Caco-2 (cell line): Measurements from ENCODE around the gene GINS2. TPM values are rescaled to one million over a fixed set of nuclear protein-coding genes. Genes with fewer than 3 reads are reported as not detected.

Experiments
- BruUV-seq: library from RNA; stranded (reverse); fragments of 400-500 nt; replicated peaks from 2 replicates; lab custom pipeline; 2021; lab: Mats Ljungman, UMichigan
- CTCF ChIA-PET: fragments of 300-600 bp; sonication (Branson Sonifier 250); formaldehyde crosslinking; loops from one replicate; lab custom pipeline; 2022; ENCODE audit warnings: antibody characterized with exemption; lab: Charles Lee
- POLR2A ChIA-PET: fragments of 300-600 bp; sonication (Branson Sonifier 250); formaldehyde crosslinking; loops from one replicate; lab custom pipeline; 2022; ENCODE audit warnings: antibody characterized with exemption; lab: Charles Lee
- DNase-seq, 2 experiments: peaks; one replicate each; pipeline versions ENCODE4 v3.0.0 to v3.0.0-alpha.2; 2020 to 2022
- H3K27me3 ChIP-seq: replicated peaks from 2 replicates; pipeline ENCODE4 v1.6.0; 2011; ENCODE audit warnings: low read length; ENCODE audit not compliant: control insufficient read depth, insufficient read depth
- H3K36me3 ChIP-seq: 2 replicates; pipeline ENCODE4 v1.5.1; 2011; ENCODE audit warnings: low read length; ENCODE audit not compliant: control insufficient read depth, insufficient read depth
- H3K4me1 ChIP-seq: fragments of 250-450 bp; sonication (Bioruptor Pico); 2 replicates; pipeline ENCODE4 v1.5.1; 2020; ENCODE audit warnings: mild to moderate bottlenecking
- H3K4me3 ChIP-seq: 2 replicates; pipeline ENCODE4 v1.5.1; 2011; ENCODE audit warnings: low read depth, mild to moderate bottlenecking, control low read depth, low read length
- H3K9me3 ChIP-seq: fragments of 250-450 bp; sonication (Bioruptor Pico); 2 replicates; pipeline ENCODE4 v1.5.1; 2020; ENCODE audit warnings: mild to moderate bottlenecking, moderate library complexity
- H3K27ac Mint-ChIP-seq: one replicate; pipeline ENCODE4 v1.8.0; 2022; ENCODE audit warnings: mixed read lengths; ENCODE audit not compliant: unreplicated experiment
- H3K27me3 Mint-ChIP-seq: one replicate; pipeline ENCODE4 v1.8.0; 2022; ENCODE audit warnings: mixed read lengths; ENCODE audit not compliant: insufficient read depth, unreplicated experiment
- H3K36me3 Mint-ChIP-seq: one replicate; pipeline ENCODE4 v1.8.0; 2022; ENCODE audit warnings: mild to moderate bottlenecking, mixed read lengths; ENCODE audit not compliant: insufficient read depth, unreplicated experiment
- H3K4me1 Mint-ChIP-seq: one replicate; pipeline ENCODE4 v1.8.0; 2022; ENCODE audit warnings: low read depth, mixed read lengths; ENCODE audit not compliant: unreplicated experiment
- H3K4me3 Mint-ChIP-seq: one replicate; pipeline ENCODE4 v1.8.0; 2022; ENCODE audit warnings: mild to moderate bottlenecking, moderate library complexity, mixed read lengths; ENCODE audit not compliant: unreplicated experiment
- H3K9me3 Mint-ChIP-seq: one replicate; pipeline ENCODE4 v1.8.0; 2022; ENCODE audit warnings: mixed read lengths; ENCODE audit not compliant: unreplicated experiment
- intact Hi-C: fragments of 100-400 bp; cut with micrococcal nuclease; formaldehyde crosslinking; loops from one replicate; pipeline ENCODE4 v1.10.0; 2022; ENCODE audit not compliant: unreplicated experiment
- total RNA-seq: library from RNA; stranded (reverse); gene quantifications from 2 replicates; pipeline ENCODE4 v1.2.3, GENCODE V29; 2022
- TF ChIP-seq, protein P1 (sequence below), 2 experiments: fragments of 200-600 bp in 1 of 2; IDR thresholded peaks; 1 replicate in 1 of 2; 2 replicates in 1 of 2; pipeline versions ENCODE4 v1.5.1 to v1.8.0; 2011 to 2022; ENCODE audit warnings: antibody characterized with exemption in 1 of 2, control low read depth in 1 of 2, inconsistent platforms in 1 of 2, low read depth in 1 of 2, low read length in 1 of 2, mild to moderate bottlenecking in 1 of 2, moderate library complexity in 1 of 2; ENCODE audit not compliant: insufficient read depth in 1 of 2, severe bottlenecking in 1 of 2, unreplicated experiment in 1 of 2

Gene GINS2
- total RNA-seq, 1 experiment from 2014 or later = 62.9 TPM

DNA sequence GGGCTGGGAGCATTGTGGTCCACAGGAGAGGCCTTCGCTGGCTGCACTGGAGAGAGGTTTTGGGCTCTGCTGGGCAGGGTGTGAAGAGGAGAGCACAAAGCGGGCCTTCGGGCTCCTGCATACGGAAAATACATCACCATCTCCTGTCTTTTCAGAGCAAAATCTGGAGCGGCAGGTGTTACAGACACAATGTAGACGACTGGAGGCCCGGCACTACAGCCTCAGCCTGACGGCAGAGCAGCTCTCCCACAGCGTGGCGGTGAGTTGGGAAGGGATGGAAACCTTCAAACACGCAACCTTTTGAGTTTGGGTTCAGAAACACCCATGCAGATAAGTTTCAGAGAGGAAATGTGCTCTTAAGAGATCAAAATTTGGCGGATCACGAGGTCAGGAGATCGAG is 17.9 kb downstream of the GINS2 start:
- ChIA-PET CTCF (no interaction called here), POLR2A (no interaction called here)
- Mint-ChIP-seq H3K4me3 (no peak overlapping the region), H3K27me3 (no peaks in the 10 kb centered on the region), H3K27ac (no peak overlapping the region), H3K36me3 (peaks cover 100% of the 10 kb centered on the region), H3K9me3 (no peaks in the 10 kb centered on the region), H3K4me1 (no peaks in the 10 kb centered on the region)
- Histone ChIP-seq H3K4me1 (no peaks in the 10 kb centered on the region), H3K4me3 (no peak overlapping the region), H3K27me3 (no peaks in the 10 kb centered on the region), H3K36me3 (peaks cover 22% of the 10 kb centered on the region), H3K9me3 (no peaks in the 10 kb centered on the region)
- intact Hi-C loops = no loop called here
- no peak for DNase-seq
- TF ChIP-seq, protein P1, sequence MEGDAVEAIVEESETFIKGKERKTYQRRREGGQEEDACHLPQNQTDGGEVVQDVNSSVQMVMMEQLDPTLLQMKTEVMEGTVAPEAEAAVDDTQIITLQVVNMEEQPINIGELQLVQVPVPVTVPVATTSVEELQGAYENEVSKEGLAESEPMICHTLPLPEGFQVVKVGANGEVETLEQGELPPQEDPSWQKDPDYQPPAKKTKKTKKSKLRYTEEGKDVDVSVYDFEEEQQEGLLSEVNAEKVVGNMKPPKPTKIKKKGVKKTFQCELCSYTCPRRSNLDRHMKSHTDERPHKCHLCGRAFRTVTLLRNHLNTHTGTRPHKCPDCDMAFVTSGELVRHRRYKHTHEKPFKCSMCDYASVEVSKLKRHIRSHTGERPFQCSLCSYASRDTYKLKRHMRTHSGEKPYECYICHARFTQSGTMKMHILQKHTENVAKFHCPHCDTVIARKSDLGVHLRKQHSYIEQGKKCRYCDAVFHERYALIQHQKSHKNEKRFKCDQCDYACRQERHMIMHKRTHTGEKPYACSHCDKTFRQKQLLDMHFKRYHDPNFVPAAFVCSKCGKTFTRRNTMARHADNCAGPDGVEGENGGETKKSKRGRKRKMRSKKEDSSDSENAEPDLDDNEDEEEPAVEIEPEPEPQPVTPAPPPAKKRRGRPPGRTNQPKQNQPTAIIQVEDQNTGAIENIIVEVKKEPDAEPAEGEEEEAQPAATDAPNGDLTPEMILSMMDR (IDR thresholded peaks at IDR 0.05; ENCODE audit: insufficient read depth in 1 of 2, low read depth in 1 of 2, low read length in 1 of 2, severe bottlenecking in 1 of 2, unreplicated experiment in 1 of 2) = no peak
- BruUV-seq = no TSS peak

DNA sequence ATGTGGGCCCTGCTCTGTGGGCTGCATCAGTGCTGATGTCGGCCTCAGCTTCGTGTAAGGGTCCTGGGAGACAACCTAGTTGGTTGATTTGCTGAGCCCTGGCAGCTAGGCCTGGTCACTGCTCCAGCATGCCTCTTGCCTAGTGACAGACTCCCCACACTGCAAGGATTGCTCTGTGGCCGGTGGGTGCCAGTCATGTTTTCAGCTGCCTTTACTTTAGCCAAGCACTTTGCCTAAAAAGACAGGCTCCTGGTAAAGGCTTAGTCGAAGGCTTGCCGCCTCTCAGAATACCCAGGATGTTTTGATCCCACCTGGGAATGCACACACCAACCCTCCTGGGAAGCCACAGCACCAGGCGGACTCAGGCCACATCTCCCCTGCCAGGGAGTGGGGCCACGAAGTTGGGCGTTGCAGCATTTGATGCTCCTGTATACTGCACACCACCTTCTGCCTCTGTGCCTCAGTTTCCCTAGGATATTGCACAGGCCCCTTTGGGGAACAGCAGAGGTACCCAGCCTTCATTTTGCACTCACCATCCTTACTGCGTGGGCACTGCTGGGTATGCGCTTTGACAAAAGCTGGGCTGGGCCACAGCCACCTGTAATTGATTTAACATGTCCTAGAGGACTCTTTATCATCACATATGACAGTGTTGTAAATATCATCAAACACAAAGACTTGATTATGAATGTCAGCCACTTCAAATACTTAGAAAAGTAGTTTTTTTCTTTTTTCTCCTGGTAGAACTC is 19.9 kb downstream of the GINS2 start:
- Histone ChIP-seq H3K27me3 (no peaks in the 10 kb centered on the region), H3K4me3 (no peak overlapping the region), H3K36me3 (peaks cover 19% of the 10 kb centered on the region), H3K4me1 (no peaks in the 10 kb centered on the region), H3K9me3 (no peaks in the 10 kb centered on the region)
- intact Hi-C loops = no loop called here
- DNase-seq = no peak
- H3K36me3 Mint-ChIP-seq = peaks cover 100% of the 10 kb centered on the region
- no peak overlapping the region for H3K27ac Mint-ChIP-seq
- POLR2A ChIA-PET = no interaction called here
- no peaks in the 10 kb centered on the region for H3K4me1 Mint-ChIP-seq
- H3K9me3 Mint-ChIP-seq = no peaks in the 10 kb centered on the region
- H3K27me3 Mint-ChIP-seq = no peaks in the 10 kb centered on the region
- CTCF ChIA-PET = no interaction called here
- TF ChIP-seq, protein P1 (IDR thresholded peaks at IDR 0.05; ENCODE audit: insufficient read depth in 1 of 2, low read depth in 1 of 2, low read length in 1 of 2, severe bottlenecking in 1 of 2, unreplicated experiment in 1 of 2) = no peak
- no TSS peak for BruUV-seq
- no peak overlapping the region for H3K4me3 Mint-ChIP-seq

DNA sequence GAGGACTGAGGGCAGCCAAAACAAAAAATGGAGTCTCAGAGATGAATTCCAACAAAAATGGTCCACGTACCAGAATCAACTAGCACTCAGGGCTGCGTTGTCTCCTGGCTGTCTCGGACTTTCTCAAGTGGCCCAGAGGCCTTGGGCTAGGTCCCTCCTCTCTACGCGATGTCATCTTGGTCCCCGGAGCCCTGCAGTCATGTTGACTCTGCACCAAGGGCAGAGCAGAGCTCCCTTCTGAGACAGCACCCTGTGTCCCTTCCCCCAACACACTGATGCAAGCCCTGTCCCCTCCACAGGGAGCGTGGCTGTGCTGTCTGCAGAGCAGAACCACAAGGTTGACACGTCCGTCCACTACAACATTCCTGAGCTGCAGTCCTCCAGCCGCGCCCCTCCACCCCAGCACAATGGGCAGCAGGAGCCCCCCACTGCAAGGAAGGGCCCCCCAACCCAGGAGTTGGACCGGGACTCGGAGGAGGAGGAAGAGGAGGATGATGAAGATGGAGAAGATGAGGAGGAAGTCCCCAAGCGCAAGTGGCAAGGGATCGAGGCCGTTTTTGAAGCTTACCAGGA is 20.8 kb downstream of the GINS2 start:
- Mint-ChIP-seq H3K36me3 (peaks cover 100% of the 10 kb centered on the region), H3K9me3 (no peaks in the 10 kb centered on the region), H3K4me3 (no peak overlapping the region), H3K27ac (no peak overlapping the region), H3K27me3 (no peaks in the 10 kb centered on the region), H3K4me1 (no peaks in the 10 kb centered on the region)
- no peaks in the 10 kb centered on the region for H3K9me3 ChIP-seq
- H3K4me1 ChIP-seq = no peaks in the 10 kb centered on the region
- DNase-seq = no peak
- intact Hi-C loops = no loop called here
- ChIA-PET POLR2A (no interaction called here), CTCF (interaction anchor here (1.2 kb wide), 1 partner anchor 22 kb away, joined by 3 read pairs; no protein-coding TSS in a partner anchor)
- H3K36me3 ChIP-seq = peaks cover 23% of the 10 kb centered on the region
- TF ChIP-seq, protein P1 (IDR thresholded peaks at IDR 0.05; ENCODE audit: insufficient read depth in 1 of 2, low read depth in 1 of 2, low read length in 1 of 2, severe bottlenecking in 1 of 2, unreplicated experiment in 1 of 2) = no peak
- no peak overlapping the region for H3K4me3 ChIP-seq
- TSS peak; percentile 14 for BruUV-seq
- H3K27me3 ChIP-seq = no peaks in the 10 kb centered on the region
